NCI-H2227 treated with DMSO at 0.1 percent for 48 hours (cell line): Measurements from ENCODE around the gene LRRC37B.
"Not testable (repeated sequence)": the region's sequence is repeated elsewhere in the genome, so short reads cannot be mapped to it uniquely, and the experiment has no call there.

Experiments used
- DNase-seq: peaks from one replicate; lab custom pipeline; 2025; lab: John Stamatoyannopoulos, UW

LRRC37B gene

DNA sequence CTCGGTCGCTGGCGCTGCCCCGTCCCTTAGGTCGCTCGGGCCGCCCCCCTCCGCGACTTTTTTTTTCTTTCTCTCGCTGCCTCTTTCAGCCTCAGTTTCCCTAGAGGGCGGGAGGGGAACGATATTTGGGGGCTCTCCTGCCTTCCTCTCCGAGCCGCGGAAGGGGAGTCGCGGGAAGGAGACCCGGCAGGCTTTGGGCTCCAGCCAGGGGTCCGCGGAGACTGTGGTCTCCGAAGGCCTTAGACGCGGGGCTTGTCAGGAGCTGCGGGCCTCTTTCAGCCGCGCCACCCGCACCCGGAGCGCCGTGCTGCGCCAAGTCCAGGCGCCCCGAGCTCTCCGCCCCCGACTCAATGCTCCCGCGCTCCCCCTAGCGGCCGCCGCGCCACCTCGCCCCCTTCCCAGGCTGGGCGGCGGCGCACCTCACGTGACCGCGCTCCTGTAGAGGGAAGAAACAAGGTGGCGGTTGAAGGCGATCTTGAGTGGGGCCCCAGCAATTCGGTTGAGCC is at the start of gene LRRC37B:
Gene LRRC37B, plus strand, starts transcription at position 427 of the 506 bp plus-strand sequence. CDS start 14,010 bp downstream, outside the sequence.
- DNase-seq = peak; percentile 28

DNA sequence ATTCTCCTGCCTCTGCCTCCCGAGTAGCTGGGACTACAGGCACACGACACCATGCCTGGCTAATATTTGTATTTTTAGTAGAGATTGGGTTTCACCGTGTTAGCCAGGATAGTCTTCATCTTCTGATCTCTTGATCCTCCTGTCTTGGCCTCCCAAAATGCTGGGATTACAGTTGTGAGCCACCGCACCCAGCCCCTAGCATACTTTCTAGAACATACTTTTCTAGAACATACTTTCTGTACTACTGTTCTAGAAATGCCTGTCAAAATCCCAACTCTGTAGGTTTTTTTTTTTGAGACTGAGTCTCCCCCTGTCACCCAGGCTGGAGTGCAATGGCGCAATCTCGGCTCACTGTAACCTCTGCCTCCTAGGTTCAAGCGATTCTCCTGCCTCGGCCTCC is 43.1 kb upstream of the LRRC37B start:
- not testable (repeated sequence) for DNase-seq

DNA sequence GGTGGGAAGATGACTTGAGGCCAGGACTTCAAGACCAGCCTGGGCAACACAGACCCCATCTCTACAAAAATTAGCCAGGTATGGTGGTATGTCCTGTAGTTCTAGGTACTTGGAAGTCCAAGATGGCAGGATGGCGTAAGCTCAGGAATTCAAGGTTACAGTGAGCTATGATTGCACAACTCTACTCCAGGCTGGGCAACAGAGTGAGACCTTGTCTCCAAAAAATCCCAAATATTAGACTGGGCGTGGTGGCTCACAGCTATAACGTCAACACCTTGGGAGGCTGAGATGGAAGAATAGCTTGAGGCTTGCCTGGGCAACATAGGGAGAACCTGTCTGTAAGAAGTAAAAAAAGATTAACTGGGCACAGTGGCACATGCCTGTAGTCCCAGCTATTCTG is 39.5 kb upstream of the LRRC37B start:
- DNase-seq = no peak

DNA sequence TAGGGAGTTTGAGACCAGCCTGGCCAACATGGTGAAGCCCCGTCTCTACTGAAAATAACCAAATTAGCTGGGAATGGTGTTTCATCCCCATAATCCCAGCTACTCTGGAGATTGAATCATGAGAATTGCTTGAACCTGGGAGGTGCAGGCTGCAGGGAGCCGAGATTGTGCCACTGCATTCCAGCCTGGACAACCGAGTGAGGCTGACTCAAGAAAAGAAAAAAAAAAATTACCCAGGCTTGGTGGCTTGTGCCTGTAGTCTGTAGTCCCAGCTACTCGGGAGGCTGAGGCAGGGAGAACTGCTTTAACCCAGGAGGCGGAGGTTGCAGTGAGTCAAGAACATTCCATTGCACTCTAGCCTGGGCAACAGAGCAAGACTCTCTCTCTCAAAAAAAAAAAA is 36.8 kb upstream of the LRRC37B start:
- DNase-seq = not testable (repeated sequence)

DNA sequence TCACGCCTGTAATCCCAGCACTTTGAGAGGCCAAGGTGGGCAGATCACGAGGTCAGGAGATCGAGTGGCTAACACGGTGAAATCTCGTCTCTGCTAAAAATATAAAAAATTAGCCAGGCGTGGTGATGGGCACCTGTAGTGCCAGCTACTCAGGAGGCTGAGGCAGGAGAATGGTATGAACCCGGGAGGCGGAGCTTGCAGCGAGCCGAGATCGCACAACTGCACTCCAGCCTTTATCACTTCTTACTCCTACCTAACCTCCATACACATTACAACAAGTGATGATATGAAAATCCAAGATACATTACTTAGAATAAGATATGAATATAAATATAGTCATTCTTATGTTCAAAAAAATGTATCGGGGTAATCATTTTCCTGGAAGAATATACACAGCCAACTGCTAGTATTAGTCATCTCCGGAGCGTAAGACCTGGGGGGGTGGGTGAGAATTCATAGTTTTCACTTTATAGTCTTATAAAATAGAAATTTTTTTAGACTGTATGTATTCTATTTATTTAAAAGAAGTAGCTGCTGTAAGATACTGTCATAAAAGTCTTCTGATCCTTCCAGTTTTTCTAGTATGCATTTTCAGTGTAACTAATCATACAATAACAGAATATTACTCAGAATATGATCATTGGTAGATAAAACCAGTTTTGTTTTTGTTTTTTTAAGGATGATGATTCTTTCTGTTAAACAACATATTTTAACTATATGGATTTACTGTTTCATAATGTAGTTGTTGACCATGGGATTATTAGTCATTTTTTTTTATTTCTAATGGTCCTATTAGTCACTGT is 32.7 kb upstream of the LRRC37B start:
- DNase-seq = not testable (repeated sequence)

DNA sequence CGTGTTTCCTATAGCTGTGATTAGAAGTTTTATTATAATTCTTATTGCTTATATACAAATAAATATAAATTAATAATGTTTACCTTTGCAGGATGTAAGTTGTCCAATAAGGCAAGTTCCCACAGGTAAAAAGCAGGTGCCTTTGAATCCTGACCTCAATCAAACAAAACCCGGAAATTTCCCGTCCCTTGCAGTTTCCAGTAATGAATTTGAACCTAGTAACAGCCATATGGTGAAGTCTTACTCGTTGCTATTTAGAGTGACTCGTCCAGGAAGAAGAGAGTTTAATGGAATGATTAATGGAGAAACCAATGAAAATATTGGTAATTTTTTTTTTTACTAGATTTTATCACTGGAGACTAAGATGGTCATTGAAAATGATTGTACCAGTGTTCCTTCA is 31.8 kb upstream of the LRRC37B start:
- not testable (repeated sequence) for DNase-seq

DNA sequence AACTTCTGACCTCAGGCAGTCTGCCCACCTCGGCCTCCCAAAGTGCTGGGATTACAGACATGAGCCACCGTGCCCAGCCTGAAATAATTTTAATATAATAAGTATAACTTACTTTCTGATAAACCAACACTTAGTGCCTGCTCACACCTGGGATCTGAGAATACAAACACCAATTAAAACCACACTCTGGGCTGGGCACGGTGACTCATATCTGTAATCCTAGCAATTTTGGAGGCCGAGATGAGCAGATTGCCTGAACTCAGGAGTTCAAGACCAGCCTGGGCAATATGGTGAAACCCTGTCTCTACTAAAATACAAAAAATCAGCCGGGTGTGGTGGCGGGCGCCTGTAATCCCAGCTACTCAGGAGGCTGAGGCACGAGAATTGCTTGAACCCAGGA is 15.4 kb upstream of the LRRC37B start:
- not testable (repeated sequence) for DNase-seq

DNA sequence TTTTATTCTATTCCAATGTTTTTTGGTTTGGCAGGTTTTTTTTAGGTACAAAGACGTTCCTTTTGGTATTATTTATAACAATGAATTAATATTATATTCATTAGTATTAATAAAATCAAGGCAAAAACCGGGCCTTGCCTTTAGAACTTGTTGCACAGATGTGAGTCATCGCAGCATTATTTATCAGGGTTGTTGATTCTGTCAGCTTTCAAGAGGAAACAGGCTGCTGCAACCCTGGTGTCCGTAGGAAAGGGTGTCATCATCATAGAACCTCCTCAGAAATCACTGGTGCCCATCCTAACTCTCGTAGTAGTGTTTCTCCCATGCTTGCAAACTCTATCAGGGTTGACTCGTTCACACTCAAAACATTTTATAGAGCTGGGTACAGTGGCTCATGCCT is 10.2 kb upstream of the LRRC37B start:
- no peak for DNase-seq

DNA sequence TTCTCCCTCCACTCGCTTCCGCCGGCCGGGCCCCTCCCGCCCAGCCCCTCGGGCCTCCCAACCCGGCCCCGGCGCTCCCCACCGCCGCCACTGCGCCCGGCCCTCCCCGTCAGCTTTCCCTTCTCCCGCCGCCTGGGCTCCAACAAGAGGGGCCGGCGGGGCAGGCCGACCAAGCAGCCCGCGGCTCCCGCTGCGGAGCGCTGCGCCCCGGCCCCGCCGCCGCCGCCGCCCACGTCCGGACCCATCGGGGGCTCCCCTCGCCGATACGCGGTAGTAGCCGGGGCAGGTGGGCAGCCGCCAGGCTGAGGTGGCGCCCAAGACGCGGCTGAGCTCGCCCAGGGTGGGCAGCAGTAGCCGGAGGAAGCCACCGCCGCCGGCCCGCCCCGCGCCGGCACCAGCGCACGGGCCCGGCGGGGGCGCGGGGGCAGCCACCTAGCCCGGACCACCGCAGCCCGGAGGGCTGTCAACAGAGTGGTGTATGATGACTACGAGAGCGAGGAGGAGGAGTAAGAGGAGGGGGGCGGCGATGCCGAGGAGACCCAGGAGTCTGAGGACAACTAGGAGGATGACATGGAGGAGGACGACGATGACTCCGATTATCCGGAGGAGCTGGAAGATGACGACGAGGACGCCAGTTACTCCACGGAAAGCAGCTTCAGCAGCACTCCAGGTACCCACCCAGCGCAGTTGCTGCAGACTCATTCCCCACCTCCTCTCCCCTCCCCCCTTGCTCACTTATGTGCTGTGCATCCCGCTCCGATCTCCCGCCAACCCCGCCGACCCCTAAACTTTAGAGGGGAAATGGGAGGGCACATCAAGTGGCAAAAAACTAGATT is 498 bp downstream of the LRRC37B start:
- DNase-seq = peak; percentile 4

DNA sequence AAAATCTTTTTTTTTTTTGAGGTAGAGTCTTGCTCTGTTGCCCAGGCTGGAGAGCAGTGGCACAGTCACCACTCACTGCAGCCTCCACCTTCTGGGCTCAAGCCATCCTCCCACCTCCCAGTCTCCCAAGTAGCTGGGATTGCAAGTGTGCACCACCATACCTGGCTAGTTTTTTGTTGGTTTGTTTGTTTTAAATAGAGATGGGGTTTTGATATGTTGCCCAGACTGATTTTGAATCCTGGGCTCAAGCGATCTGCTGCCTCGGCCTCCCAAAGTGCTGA is 2.0 kb downstream of the LRRC37B start:
- no peak for DNase-seq

DNA sequence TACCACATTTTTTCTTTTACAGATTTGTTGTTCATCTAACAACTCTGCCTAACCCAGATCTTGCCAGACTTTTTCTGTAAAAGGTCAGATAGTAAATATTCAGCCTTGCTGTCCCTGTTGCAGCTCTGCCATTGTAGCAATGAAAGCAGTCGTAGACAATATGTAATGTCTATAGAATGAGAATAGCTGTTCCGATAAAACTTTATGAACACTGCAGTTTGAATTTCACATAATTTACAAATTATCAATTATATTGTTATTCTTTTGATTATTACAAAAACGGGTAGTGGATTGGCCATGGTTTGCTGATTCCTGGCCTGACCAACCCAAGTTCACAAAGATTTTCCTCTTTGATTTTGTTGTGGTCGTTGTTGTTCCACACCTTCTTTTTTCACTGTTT is 2.9 kb downstream of the LRRC37B start:
- DNase-seq = no peak

DNA sequence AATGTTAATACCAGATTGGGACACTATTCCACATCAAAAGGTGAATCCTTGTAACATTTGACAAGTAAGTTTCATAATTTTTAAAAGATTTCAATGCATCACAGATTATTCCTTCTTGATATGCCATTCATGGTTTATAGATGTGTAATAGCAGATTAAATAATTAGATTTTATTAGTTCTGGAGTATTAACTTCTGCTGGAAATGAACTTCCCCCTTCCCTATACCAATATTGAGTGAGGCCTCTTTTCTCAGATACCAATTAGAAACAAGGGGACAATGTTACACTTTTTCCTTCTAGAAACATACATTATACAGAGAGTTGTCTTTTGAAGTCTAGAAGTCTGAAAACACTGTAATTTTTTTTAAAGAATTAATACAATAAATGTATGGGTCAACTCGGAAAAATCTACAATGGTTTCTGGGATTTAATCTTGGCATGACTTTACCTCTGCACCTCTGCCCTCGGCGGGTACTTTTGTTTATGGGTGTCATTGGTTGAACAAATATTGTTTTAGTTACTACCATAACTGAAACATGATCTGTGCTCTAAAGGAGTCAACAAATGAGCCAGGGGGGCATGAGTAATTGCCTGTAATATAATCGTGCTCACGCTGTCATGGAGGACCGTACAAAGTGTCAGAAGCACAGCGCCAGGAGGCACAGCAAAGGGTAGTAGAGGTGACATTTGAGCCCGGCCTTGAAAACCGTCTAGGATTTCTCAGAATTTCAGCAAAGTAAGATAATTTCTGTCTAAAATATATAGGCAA is 8.2 kb downstream of the LRRC37B start:
- no peak for DNase-seq

DNA sequence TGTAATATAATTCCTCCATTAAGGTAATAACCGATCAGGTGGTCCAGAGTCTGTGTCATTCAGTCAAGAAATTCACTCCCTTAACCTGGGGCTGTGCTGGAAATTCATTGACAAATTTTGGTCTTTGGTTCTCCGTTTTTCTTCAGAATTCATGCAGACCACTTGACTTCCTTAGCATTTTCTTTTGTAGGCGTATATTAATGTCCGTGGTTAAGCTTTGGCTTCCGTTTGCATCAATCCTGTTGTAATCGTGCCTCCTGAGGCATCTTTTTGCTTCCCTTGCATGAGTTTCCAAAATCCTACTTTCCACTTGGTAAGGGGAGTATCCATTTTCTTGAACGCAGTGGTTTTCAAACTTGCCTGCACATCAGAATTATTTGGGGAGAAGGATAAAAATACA is 9.0 kb downstream of the LRRC37B start:
- no peak for DNase-seq

DNA sequence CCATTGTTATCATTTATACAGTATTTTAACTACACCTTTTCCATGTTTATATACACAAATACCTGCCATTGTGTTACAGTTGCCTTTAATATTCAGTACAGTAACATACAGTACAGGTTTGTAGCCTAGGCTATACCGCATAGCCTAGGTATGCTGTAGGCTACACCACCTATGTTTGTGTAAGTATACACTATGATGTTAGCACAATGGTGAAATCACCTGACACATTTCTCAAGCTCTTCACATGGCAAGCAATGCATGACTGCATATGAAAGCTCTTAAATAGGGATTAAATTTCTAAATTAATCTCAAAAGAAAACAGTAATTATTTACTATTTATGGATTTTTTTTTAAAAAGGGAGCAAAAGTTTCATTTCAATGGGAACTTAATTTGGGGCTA is 12.0 kb downstream of the LRRC37B start:
- DNase-seq = no peak

DNA sequence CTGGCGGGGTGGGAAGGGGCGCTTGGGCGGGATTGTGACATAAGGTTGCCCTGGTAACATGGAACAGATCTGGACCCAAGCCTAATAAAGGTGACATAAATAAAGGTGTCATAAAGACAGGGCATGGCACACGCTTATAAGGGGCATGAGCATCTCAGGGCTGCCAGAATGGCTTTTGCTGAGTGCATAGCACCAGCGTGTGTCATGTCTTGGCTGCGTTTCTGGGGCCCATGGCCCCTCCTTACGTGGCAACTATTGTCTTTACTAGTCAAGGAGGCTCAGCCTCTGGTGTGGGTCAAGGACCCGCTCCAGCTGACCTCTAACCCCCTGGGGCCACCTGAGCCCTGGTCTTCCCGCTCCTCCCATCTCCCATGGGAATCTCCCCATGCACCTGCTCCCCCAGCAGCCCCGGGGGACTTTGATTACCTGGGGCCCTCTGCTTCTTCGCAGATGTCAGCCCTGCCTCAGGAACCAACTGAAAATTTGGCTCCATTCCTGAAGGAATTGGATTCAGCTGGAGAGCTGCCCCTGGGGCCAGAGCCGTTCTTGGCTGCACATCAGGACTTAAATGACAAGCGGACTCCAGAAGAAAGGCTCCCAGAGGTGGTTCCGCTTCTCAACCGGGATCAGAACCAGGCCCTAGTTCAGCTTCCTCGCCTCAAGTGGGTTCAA is 13.9 kb downstream of the LRRC37B start:
- no peak for DNase-seq

DNA sequence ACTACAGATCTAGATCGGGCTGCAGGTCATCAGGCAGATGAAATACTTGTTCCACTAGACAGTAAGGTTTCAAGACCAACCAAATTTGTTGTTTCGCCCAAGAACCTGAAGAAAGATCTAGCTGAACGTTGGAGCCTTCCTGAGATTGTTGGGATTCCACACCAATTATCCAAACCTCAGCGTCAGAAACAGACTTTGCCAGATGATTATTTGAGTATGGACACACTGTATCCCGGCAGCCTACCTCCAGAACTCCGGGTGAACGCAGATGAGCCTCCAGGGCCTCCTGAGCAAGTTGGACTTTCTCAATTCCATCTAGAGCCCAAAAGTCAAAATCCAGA is 14.4 kb downstream of the LRRC37B start:
- no peak for DNase-seq

DNA sequence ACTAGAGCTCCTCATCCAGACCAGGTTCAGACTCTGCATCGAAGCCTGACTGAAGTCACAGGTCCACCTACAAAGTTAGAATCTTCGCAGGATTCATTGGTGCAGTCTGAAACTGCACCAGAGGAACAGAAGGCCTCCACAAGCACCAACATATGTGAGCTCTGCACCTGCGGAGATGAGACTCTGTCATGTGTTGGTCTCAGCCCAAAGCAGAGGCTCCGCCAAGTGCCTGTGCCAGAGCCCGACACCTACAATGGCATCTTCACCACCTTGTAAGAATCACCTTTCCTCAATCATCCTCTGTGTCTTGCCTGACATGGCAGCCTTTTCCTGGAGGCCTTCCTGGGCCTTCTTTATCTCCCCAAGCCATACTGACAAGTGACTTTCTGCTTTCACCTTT is 15.4 kb downstream of the LRRC37B start:
- DNase-seq = not testable (repeated sequence)

DNA sequence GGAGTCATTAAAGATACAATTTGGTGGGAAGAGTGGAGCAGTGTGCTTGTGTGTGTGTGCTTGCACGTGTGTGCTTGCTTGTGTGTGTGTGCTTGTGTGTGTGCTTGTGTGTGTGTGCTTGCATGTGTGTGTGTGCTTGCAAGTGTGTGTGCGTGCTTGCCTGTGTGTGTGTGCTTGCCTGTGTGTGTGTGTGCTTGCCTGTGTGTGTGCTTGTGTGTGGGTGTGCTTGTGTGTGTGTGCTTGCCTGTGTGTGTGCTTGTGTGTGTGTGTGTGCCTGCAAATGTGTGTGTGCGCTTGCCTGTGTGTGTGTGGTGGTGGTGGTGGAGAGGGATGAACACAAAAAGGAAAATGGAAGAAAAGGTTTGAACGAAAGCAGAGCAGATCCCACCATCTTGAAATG is 20.1 kb downstream of the LRRC37B start:
- DNase-seq = not testable (repeated sequence)

DNA sequence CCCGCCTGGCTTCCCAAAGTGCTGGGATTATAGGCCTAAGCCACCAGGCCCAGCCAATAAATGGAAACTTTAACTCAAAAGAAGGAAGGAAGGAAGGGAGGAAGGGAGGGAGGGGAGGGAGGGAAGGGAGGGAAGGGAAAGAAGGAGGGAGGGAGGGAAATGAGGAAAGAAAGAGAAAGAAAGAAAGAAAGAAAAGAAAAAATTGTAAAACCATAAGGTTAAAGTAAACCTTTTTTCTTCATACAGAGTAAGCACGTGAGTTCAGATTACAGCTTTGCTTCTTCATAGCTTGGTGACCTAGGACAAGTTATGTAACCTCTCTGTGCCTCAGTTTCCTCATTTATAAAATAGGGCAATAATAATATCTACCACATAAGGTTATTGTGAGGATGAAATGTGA is 26.0 kb downstream of the LRRC37B start:
- no peak for DNase-seq

DNA sequence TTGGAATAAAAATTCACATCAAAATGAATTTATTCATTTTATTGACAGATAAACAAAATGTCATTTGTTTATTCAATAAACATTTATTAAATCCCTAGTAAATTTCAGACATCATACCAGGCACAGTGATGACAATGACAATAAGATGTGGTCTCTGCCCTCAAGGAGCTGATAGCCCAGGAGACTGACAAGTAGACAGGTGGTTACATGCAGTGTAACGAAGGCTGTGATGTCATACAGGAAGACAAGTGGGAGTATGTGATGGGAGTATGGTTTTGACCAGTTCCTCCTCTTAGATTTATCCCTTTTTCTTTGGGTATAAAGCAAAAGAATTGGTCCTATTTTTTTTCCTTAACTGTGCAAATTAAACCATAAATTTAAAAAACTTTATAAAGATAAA is 26.6 kb downstream of the LRRC37B start:
- DNase-seq = not testable (repeated sequence)

DNA sequence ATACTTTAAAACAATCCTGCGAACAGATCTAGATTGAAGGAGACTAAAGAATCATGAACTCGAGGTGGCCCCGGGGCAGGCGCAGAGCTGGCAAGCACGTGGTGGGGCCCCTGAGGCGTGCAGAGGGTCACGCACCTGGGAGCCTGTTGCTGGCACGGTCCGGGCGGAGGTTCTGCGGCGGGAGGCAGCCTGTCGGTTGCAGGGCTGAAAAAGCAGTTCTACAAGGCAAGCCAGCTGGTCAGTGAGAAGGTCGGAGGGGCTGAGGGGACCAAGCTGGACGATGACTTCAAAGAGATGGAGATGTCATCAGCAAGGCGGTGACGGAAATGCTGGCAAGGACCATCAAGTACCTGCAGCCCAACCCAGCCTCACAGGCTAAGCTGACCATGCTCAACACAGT is 33.1 kb downstream of the LRRC37B start:
- not testable (repeated sequence) for DNase-seq

DNA sequence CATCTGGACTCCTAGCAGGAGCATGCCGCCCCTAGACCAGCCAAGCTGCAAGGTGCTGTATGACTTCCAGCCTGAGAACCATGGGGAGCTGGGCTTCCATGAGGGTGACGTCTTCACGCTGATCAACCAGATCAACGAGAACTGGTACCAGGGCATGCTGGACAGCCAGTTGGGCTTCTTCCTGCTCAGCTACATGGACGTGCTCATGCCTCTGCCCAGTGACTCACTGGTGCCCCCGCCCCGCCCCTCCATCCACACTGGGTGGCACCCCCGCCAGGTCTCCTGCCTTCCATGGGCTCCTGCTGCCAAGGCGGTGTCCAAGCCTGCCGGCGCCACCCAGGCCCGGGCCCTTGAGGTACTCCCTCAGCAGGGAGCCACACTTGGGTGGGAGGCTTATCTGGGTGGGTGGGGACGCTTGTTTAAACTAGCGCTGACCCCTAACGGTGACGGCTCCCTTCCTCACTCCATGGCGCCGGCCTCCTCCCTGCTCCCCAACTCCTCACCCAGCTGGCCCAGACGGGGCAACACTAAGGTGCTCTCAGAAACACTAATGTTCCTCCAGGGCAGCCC is 34.2 kb downstream of the LRRC37B start:
- not testable (repeated sequence) for DNase-seq
